B cell (primary cell): ENCODE measurements around the gene SMAD9. TPM values are rescaled to one million over a fixed set of nuclear protein-coding genes. Genes with fewer than 3 reads are reported as not detected.

Experiments
- ATAC-seq: fragments of 200-7000 bp; cut with Tn5 transposase; one replicate; pipeline ENCODE4 v1.10.0; 2021; ENCODE audit warnings: low read depth, mild to moderate bottlenecking, moderate number of reproducible peaks, moderate library complexity
- CTCF ChIA-PET: fragments of 350-600 bp; sonication (Branson Sonifier 250); formaldehyde crosslinking; loops from one replicate; lab custom pipeline; 2021; ENCODE audit warnings: antibody characterized with exemption, inconsistent platforms; lab: Charles Lee
- POLR2A ChIA-PET: fragments of 350-600 bp; sonication (Branson Sonifier 250); formaldehyde crosslinking; loops from one replicate; lab custom pipeline; 2021; ENCODE audit warnings: antibody characterized with exemption; lab: Charles Lee
- DNase-seq: peaks from one replicate; pipeline ENCODE4 v3.0.0; 2013
- H2AFZ ChIP-seq: 2 replicates; pipeline ENCODE4 v1.6.1; 2012; ENCODE audit warnings: mild to moderate bottlenecking, low read depth, low read length; ENCODE audit not compliant: insufficient read depth, poor library complexity, severe bottlenecking
- H3K27ac ChIP-seq, 2 donors: 1 replicate in 1 of 2; 2 replicates in 1 of 2; pipeline ENCODE4 v1.5.1; 2012 to 2013; ENCODE audit warnings: low read length in 2 of 2, mild to moderate bottlenecking in 2 of 2, moderate library complexity in 1 of 2
- H3K27me3 ChIP-seq, 4 experiments: fragments of 200-600 bp in 1 of 4; sonication (generic) in 1 of 4; replicated peaks in 1 of 4; 1 replicate in 2 of 4; 2 replicates in 2 of 4; pipeline versions ENCODE4 v1.6.1 to v1.7.0; 2013 to 2016; ENCODE audit warnings: low read length in 3 of 4, mild to moderate bottlenecking in 2 of 4, mixed read lengths in 1 of 4, moderate library complexity in 1 of 4; ENCODE audit not compliant: insufficient read depth in 4 of 4, control insufficient read depth in 3 of 4; ENCODE audit errors: control extremely low read depth in 1 of 4
- H3K36me3 ChIP-seq, 2 experiments: replicated peaks in 1 of 2; 1 replicate in 1 of 2; 2 replicates in 1 of 2; pipeline versions ENCODE4 v1.6.1 to v1.7.1; 2013; ENCODE audit warnings: low read length in 1 of 2; ENCODE audit not compliant: insufficient read depth in 2 of 2, control insufficient read depth in 1 of 2; ENCODE audit errors: control extremely low read depth in 1 of 2, extremely low read depth in 1 of 2
- H3K4me1 ChIP-seq, 2 donors: fragments of 200-600 bp in 1 of 2; sonication (generic) in 1 of 2; 1 replicate in 1 of 2; 2 replicates in 1 of 2; pipeline versions ENCODE4 v1.5.1 to v1.6.1; 2013 to 2017; ENCODE audit warnings: low read length in 2 of 2; ENCODE audit not compliant: control insufficient read depth in 2 of 2, insufficient read depth in 2 of 2
- H3K4me2 ChIP-seq: replicated peaks from 2 replicates; pipeline ENCODE3; 2012; ENCODE audit warnings: mild to moderate bottlenecking, low read depth, low read length; ENCODE audit not compliant: poor library complexity, severe bottlenecking
- H3K4me3 ChIP-seq, 5 experiments: fragments of 200-600 bp in 1 of 5; sonication (generic) in 1 of 5; 1 replicate in 3 of 5; 2 replicates in 2 of 5; pipeline versions ENCODE4 v1.5.1 to v1.7.0; 2011 to 2016; ENCODE audit warnings: low read length in 4 of 5, mild to moderate bottlenecking in 4 of 5, low read depth in 2 of 5, control low read depth in 1 of 5, moderate library complexity in 1 of 5; ENCODE audit not compliant: insufficient read depth in 1 of 5; ENCODE audit errors: control extremely low read depth in 1 of 5, extremely low read depth in 1 of 5
- H3K79me2 ChIP-seq: fragments of 200-600 bp; sonication (generic); one replicate; pipeline ENCODE4 v1.6.0; 2016; ENCODE audit warnings: low read length; ENCODE audit not compliant: control insufficient read depth, insufficient read depth
- H3K9ac ChIP-seq: fragments of 200-600 bp; sonication (generic); 2 replicates; pipeline ENCODE4 v1.6.1; 2017; ENCODE audit warnings: mild to moderate bottlenecking, low read length, moderate library complexity
- H3K9me3 ChIP-seq, 3 donors: one replicate each; pipeline versions ENCODE4 v1.6.1 to v1.7.1; 2013; ENCODE audit warnings: low read length in 2 of 3; ENCODE audit not compliant: control insufficient read depth in 2 of 3, insufficient read depth in 1 of 3; ENCODE audit errors: control extremely low read depth in 1 of 3
- H4K20me1 ChIP-seq: 2 replicates; pipeline ENCODE4 v1.6.0; 2012; ENCODE audit warnings: mild to moderate bottlenecking, low read length; ENCODE audit not compliant: insufficient read depth, control insufficient read depth, poor library complexity, severe bottlenecking
- H3K27ac Mint-ChIP-seq: one replicate; pipeline ENCODE4 v1.8.0; 2021; ENCODE audit warnings: mixed read lengths
- H3K27me3 Mint-ChIP-seq: one replicate; pipeline ENCODE4 v1.8.0; 2021; ENCODE audit warnings: mixed read lengths
- H3K4me1 Mint-ChIP-seq: one replicate; pipeline ENCODE4 v1.8.0; 2021; ENCODE audit warnings: mixed read lengths
- H3K4me3 Mint-ChIP-seq: one replicate; pipeline ENCODE4 v1.8.0; 2021; ENCODE audit warnings: mixed read lengths
- H3K9me3 Mint-ChIP-seq: one replicate; pipeline ENCODE4 v1.8.0; 2022; ENCODE audit warnings: mixed read lengths; ENCODE audit not compliant: insufficient read depth
- CTCF ChIP-seq: fragments of 200-600 bp; IDR thresholded peaks from one replicate; pipeline ENCODE4 v1.8.0; 2022; ENCODE audit warnings: antibody characterized with exemption, mild to moderate bottlenecking
- EZH2 ChIP-seq: IDR thresholded peaks from 2 replicates; pipeline ENCODE4 v1.6.1; 2012; ENCODE audit warnings: borderline replicate concordance, low read depth, mild to moderate bottlenecking, moderate library complexity, low read length; ENCODE audit not compliant: insufficient read depth, poor library complexity, severe bottlenecking
- WGBS: methylation state at CpG from one replicate; pipeline ENCODE4 v1.1.5; 2013; ENCODE audit warnings: missing lambda C conversion rate; ENCODE audit not compliant: insufficient coverage; 5-methylcytosine and 5-hydroxymethylcytosine counted together
- intact Hi-C: fragments of 100-400 bp; cut with micrococcal nuclease; formaldehyde crosslinking; loops from one replicate; pipeline ENCODE4 v1.10.0; 2022
- polyA plus RNA-seq: library from polyadenylated mRNA; depleted of rRNA; stranded (reverse); fragments of >200 nt; gene quantifications from 2 replicates; pipeline ENCODE4 v1.2.3, GENCODE V29; 2012
- total RNA-seq, 2 donors: library from RNA; stranded (reverse); fragments of 120-200 nt in 1 of 2; gene quantifications; 1 replicate in 1 of 2; 2 replicates in 1 of 2; pipeline versions ENCODE4 v1.2.3 to v1.2.4, GENCODE V29; 2013 to 2022

The SMAD9 gene
- total and polyA plus RNA-seq, 2 donors (not counting 1 experiment from before 2014, with no cell fraction given), result not detected

GRCh38 chr13:36950330-36950729, 30.3 kb upstream of the SMAD9 start:
- Histone ChIP-seq H3K9ac (no peak overlapping the region), H3K27ac (no peak overlapping the region), H3K4me2 (no peak overlapping the region), H3K4me1 (peaks cover 0 to 5% of the 10 kb centered on the region in 2 donors), H3K9me3 (no peaks in the 10 kb centered on the region), H3K36me3 (peaks cover 11 to 39% of the 10 kb centered on the region in 2 experiments), H4K20me1 (no peaks in the 10 kb centered on the region), H3K4me3 (no peak overlapping the region), H3K79me2 (no peaks in the 10 kb centered on the region), H2AFZ (no peak overlapping the region), H3K27me3 (no peaks in the 10 kb centered on the region)
- Mint-ChIP-seq H3K27ac (no peak overlapping the region), H3K4me3 (no peak overlapping the region), H3K27me3 (no peaks in the 10 kb centered on the region), H3K9me3 (no peaks in the 10 kb centered on the region), H3K4me1 (peaks cover 2% of the 10 kb centered on the region)
- DNase-seq (no peak), ATAC-seq (no peak)
- 100% methylated on average over 2 of the region's 4 CpGs for WGBS
- TF ChIP-seq CTCF, result no peak
- TF ChIP-seq EZH2, result no peak
- ChIA-PET POLR2A (no interaction called here), CTCF (no interaction called here)
- intact Hi-C loops, result no loop called here

- Mint-ChIP-seq H3K4me3 (no peak overlapping the region), H3K9me3 (no peaks in the 10 kb centered on the region), H3K4me1 (no peaks in the 10 kb centered on the region), H3K27me3 (peaks cover under 1% of the 10 kb centered on the region), H3K27ac (no peak overlapping the region)
- H3K27me3 ChIP-seq, result peaks cover 0 to 5% (median 0%) of the 10 kb centered on the region in 4 experiments
- H3K27ac ChIP-seq, result no peak overlapping the region
- no peak for TF ChIP-seq EZH2
- TF ChIP-seq CTCF, result no peak
- DNase-seq (no peak), ATAC-seq (no peak)
- H3K4me3 ChIP-seq, result no peak overlapping the region
- H3K4me1 ChIP-seq, result no peaks in the 10 kb centered on the region
- H2AFZ ChIP-seq, result no peak overlapping the region
- H3K4me2 ChIP-seq, result no peak overlapping the region
- H3K9ac ChIP-seq, result no peak overlapping the region
- no peaks in the 10 kb centered on the region for H3K9me3 ChIP-seq
- H3K36me3 ChIP-seq, result peaks cover 0 to 10% of the 10 kb centered on the region in 2 experiments
- no peaks in the 10 kb centered on the region for H3K79me2 ChIP-seq
- POLR2A ChIA-PET, result no interaction called here
- WGBS, result 73% methylated on average over 3 of the region's 3 CpGs
- CTCF ChIA-PET, result no interaction called here
- intact Hi-C loops, result no loop called here
- no peaks in the 10 kb centered on the region for H4K20me1 ChIP-seq
Observed at GRCh38 chr13:36945078-36945477, 25.0 kb upstream of the SMAD9 start.
